GM08714 (cell line): ENCODE data around the gene GLRX.

Experiments used
- H3K4me3 ChIP-seq: fragments of 200-500 bp; sonication (Bioruptor generic); 2 replicates; pipeline ENCODE4 v1.5.1; 2014; ENCODE audit warnings: mild to moderate bottlenecking, low read length, inconsistent platforms
- ZNF274 ChIP-seq: IDR thresholded peaks from 2 replicates; pipeline ENCODE4 v1.6.1; 2012; ENCODE audit warnings: mild to moderate bottlenecking, low read depth, low read length

The GLRX gene

DNA sequence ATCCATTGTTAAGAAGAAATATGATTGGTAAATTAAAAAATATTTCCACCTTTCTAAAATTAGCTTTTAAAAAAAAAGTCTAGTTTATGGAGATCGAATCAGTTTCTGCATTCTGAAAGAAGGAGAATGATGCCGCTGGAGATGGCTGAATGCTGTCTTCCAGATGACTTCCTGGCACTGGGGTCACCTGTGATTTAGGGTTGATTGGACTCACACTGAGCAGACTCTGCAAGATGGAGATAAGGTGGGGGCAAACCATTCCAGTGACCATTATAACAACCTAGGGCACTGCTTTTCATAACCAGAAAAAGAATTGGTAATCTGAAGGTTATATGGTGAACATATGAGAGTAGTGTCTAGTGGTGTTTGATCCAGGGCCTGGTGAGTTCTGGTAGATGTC, 50.6 kb downstream of the GLRX start:
- no peak overlapping the region for H3K4me3 ChIP-seq
- TF ChIP-seq ZNF274, result no peak

DNA sequence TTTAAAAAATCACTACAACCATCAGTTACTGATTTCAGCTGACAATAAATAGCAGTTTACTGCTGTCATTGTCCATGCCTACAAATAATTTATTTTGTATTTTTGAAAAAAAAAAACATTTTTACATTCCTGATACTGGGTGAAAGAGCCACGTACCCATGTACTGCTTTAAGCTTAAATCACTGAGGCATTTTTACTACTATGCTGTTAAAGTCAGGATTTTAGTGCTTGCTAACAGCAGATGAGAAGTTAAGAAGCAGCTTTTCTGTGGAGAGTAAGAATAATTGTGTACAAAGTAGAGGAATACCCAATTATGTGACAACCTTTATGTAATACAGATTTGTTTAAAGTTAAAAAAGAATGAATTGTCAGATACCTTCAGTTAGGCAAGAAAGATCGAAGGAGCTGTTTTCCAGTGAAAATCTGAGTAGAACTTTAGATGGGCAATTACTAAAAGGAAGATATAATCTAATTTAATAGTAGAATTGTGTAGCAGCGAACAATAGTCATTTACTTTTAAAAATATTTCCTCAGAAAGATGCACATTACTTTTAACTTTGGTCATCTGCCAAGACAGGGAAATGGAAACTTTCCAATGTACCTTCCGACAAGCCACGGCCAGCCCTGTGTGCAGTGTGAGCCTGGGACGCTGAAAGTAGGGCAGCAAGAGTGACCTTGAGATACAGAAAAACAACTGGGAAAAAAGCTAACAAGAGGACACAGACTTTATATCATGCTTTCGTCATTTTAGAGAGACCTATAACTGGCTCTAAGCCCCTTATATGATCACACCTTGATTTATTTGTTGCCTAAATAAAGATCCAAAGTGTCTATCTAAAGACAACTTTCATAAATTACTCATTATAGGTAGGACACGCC, 51.5 kb downstream of the GLRX start:
- no peak for TF ChIP-seq ZNF274
- H3K4me3 ChIP-seq, result no peak overlapping the region

DNA sequence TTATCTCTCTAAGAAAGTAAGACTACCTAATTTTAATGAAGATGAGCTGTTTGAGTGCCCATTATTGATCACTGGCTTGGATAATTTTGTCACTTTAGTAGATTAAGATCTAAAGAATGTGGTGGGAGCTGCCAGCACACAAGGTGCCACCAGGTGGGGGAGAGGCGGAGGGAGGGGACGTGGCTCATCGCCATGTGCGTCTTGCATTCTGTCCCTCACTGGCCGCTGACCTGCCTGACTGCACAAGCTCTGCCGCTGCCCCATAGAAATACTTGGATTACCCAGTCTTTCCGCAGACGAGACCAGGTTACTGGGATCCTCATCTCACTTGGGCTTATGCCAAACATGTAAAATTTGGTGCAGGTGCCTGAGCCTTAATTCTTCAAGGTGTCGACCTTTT, 53.8 kb downstream of the GLRX start:
- TF ChIP-seq ZNF274, result no peak

DNA sequence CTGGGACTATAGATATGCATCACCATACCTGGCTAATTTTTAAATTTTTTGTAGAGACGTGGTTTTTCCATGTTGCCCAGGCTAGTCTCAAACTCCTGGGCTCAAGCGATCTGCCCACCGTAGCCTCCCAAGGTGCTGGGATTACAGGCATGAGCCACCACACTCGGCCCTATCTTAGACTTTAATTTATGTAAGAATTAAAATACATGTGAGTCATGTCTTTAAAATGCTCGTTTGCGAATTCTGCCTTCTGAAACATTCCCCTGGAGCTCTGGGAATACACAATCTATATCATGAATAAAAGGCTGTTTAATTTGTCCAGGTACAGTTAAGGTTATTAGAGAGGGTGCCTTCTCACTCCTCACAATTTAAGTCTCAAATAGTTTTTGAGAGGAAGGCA, 58.6 kb downstream of the GLRX start:
- no peak overlapping the region for H3K4me3 ChIP-seq
- TF ChIP-seq ZNF274, result no peak

More for the DNA sequence above, 53.8 kb downstream of the GLRX start:
- no peak overlapping the region for H3K4me3 ChIP-seq
